OCI-LY7 (cell line): Measurements from ENCODE around the gene SASH1. TPM values are rescaled to one million over a fixed set of nuclear protein-coding genes. Genes with fewer than 3 reads are reported as not detected.

Experiments
- BruUV-seq: library from RNA; stranded (reverse); fragments of 400-500 nt; replicated peaks from 2 replicates; lab custom pipeline; 2021; lab: Mats Ljungman, UMichigan
- CTCF ChIA-PET: fragments of 300-600 bp; sonication (Branson Sonifier 250); formaldehyde crosslinking; loops from one replicate; lab custom pipeline; 2022; ENCODE audit warnings: antibody characterized with exemption; ENCODE audit not compliant: unreplicated experiment; lab: Charles Lee
- POLR2A ChIA-PET: fragments of 300-600 bp; sonication (Branson Sonifier 250); formaldehyde crosslinking; loops from one replicate; lab custom pipeline; 2022; ENCODE audit warnings: antibody characterized with exemption; lab: Charles Lee
- DNase-seq: peaks from one replicate; pipeline ENCODE4 v3.0.0-alpha.2; 2015; ENCODE audit warnings: low spot score
- H2AFZ ChIP-seq: fragments of 200-600 bp; sonication (generic), shearing (Covaris generic); 2 replicates; pipeline ENCODE4 v1.6.1; 2014; ENCODE audit warnings: mild to moderate bottlenecking, antibody characterized with exemption, low read length, moderate library complexity
- H3K27ac ChIP-seq: fragments of 200-600 bp; sonication (generic); 2 replicates; pipeline ENCODE4 v1.5.1; 2014; ENCODE audit warnings: mixed run types, low read depth, mild to moderate bottlenecking, moderate library complexity, low read length, inconsistent platforms; ENCODE audit not compliant: poor library complexity, severe bottlenecking
- H3K36me3 ChIP-seq: fragments of 200-600 bp; sonication (generic); 2 replicates; pipeline ENCODE4 v1.6.1; 2014; ENCODE audit warnings: mild to moderate bottlenecking, antibody characterized with exemption, low read length, moderate library complexity, mixed read lengths; ENCODE audit not compliant: insufficient read depth
- H3K4me1 ChIP-seq: fragments of 200-600 bp; sonication (generic); 2 replicates; pipeline ENCODE4 v1.5.1; 2014; ENCODE audit warnings: mild to moderate bottlenecking, low read length; ENCODE audit not compliant: insufficient read depth, poor library complexity, severe bottlenecking
- H3K4me2 ChIP-seq: fragments of 200-600 bp; sonication (generic); 2 replicates; pipeline ENCODE4 v1.6.1; 2014; ENCODE audit warnings: mild to moderate bottlenecking, low read length
- H3K4me3 ChIP-seq: fragments of 200-600 bp; sonication (generic); 2 replicates; pipeline ENCODE4 v1.5.1; 2014; ENCODE audit warnings: mild to moderate bottlenecking, low read depth, low read length; ENCODE audit not compliant: poor library complexity, severe bottlenecking
- H3K79me2 ChIP-seq: fragments of 200-600 bp; sonication (generic); 2 replicates; pipeline ENCODE4 v1.6.1; 2016; ENCODE audit warnings: low read depth, mild to moderate bottlenecking, low read length, moderate library complexity, mixed read lengths; ENCODE audit not compliant: insufficient read depth
- H3K9me2 ChIP-seq: fragments of 200-600 bp; sonication (generic); 2 replicates; pipeline ENCODE4 v1.6.1; 2016; ENCODE audit warnings: mild to moderate bottlenecking, low read length, mixed read lengths; ENCODE audit not compliant: insufficient read depth
- H3K9me3 ChIP-seq: fragments of 200-600 bp; sonication (generic); 2 replicates; pipeline ENCODE4 v1.6.1; 2014; ENCODE audit warnings: mild to moderate bottlenecking, mixed run types, low read length, mixed read lengths
- H4K20me1 ChIP-seq: fragments of 200-600 bp; sonication (generic); 2 replicates; pipeline ENCODE4 v1.6.1; 2014; ENCODE audit warnings: mild to moderate bottlenecking, antibody characterized with exemption, low read length, moderate library complexity, mixed read lengths; ENCODE audit not compliant: insufficient read depth
- EZH2phosphoT487 ChIP-seq: fragments of 200-600 bp; sonication (generic); IDR thresholded peaks from 2 replicates; pipeline ENCODE4 v1.6.1; 2018; ENCODE audit warnings: low read depth, borderline replicate concordance, mild to moderate bottlenecking, mixed run types, antibody characterized with exemption, low read length, moderate library complexity, mixed read lengths
- intact Hi-C: fragments of 100-400 bp; cut with micrococcal nuclease; formaldehyde crosslinking; loops from one replicate; pipeline ENCODE4 v1.10.0; 2022; ENCODE audit not compliant: unreplicated experiment
- total RNA-seq, 2 experiments: library from RNA; depleted of rRNA in 1 of 2; stranded (reverse); fragments of >200 nt in 1 of 2; shearing (Covaris generic) in 1 of 2; gene quantifications; 2 replicates each; pipeline ENCODE4 v1.2.3, GENCODE V29; 2014 to 2022
- TF ChIP-seq, protein P1 (sequence below): fragments of 200-600 bp; sonication (generic); conservative IDR thresholded peaks from 2 replicates; pipeline ENCODE4 v1.5.1; 2014; ENCODE audit warnings: mild to moderate bottlenecking, antibody characterized with exemption, low read length, moderate library complexity, mixed read lengths

The SASH1 gene
- total RNA-seq, 2 experiments from 2014 or later, result not detected

DNA sequence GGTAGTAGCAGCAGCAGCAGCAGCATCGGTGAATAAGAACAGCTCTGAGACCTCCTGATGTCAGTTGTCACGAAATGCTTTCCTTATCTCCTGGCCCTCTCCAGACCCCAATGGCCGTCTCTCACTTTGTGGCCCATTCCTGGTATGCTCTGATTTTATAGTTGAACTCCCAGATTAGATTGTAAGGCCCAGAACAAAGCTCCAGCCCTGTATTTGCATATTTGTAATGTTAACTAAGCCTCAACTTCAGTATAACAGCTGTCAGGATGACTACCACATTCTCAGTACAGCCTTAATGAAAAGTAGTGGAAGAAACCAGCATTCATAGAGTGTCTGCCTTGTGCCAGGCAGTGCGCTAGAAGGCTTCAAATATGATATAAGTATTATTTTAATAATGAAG lies 180.9 kb downstream of the SASH1 start:
- Histone ChIP-seq H3K36me3 (no peaks in the 10 kb centered on the region), H3K4me1 (peaks cover 30% of the 10 kb centered on the region), H3K4me3 (no peak overlapping the region), H3K4me2 (no peak overlapping the region), H4K20me1 (no peaks in the 10 kb centered on the region), H3K27ac (no peak overlapping the region), H3K9me2 (no peaks in the 10 kb centered on the region), H2AFZ (no peak overlapping the region), H3K79me2 (no peaks in the 10 kb centered on the region), H3K9me3 (no peaks in the 10 kb centered on the region)
- TF ChIP-seq EZH2phosphoT487, result no peak
- TF ChIP-seq, protein P1, sequence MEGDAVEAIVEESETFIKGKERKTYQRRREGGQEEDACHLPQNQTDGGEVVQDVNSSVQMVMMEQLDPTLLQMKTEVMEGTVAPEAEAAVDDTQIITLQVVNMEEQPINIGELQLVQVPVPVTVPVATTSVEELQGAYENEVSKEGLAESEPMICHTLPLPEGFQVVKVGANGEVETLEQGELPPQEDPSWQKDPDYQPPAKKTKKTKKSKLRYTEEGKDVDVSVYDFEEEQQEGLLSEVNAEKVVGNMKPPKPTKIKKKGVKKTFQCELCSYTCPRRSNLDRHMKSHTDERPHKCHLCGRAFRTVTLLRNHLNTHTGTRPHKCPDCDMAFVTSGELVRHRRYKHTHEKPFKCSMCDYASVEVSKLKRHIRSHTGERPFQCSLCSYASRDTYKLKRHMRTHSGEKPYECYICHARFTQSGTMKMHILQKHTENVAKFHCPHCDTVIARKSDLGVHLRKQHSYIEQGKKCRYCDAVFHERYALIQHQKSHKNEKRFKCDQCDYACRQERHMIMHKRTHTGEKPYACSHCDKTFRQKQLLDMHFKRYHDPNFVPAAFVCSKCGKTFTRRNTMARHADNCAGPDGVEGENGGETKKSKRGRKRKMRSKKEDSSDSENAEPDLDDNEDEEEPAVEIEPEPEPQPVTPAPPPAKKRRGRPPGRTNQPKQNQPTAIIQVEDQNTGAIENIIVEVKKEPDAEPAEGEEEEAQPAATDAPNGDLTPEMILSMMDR, result no peak
- intact Hi-C loops, result loop anchor here (5.0 kb wide), 1 partner anchor 1321 kb away; the partner anchor contains the start of gene STXBP5
- POLR2A ChIA-PET, result interaction anchor here (0.6 to 2.3 kb wide), 4 partner anchors 11 to 432 kb away, joined by 3 to 4 read pairs (median 3); no protein-coding TSS in a partner anchor
- BruUV-seq, result no TSS peak
- DNase-seq, result no peak
- CTCF ChIA-PET, result no interaction called here

DNA sequence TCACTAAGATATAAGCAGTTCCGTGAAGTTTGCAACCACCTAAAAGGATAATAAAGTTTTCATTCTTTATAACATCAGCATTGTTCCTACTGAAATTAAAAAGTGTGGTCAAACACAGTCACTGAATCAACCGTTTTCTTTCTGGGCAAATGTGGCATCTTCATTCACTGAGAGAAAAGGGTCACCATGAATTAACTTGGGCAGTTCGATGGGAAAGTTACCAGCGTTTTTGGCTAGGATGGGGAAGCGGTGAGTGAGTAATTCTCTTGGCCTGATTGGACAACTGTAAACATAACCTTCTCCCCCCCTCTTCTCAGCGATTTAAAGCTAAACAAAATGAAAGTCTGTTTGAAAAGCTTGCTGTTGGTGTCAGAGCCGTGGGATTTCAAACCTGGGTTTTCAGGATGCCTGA lies 181.8 kb downstream of the SASH1 start:
- H3K4me2 ChIP-seq, result no peak overlapping the region
- no peaks in the 10 kb centered on the region for H3K9me2 ChIP-seq
- no peak for TF ChIP-seq EZH2phosphoT487
- TF ChIP-seq, protein P1, result no peak
- no TSS peak for BruUV-seq
- intact Hi-C loops, result loop anchor here (5.0 kb wide), 1 partner anchor 1322 kb away; the partner anchor contains the start of gene STXBP5
- no peak overlapping the region for H3K27ac ChIP-seq
- H2AFZ ChIP-seq, result peak overlapping the region; percentile 29
- no peaks in the 10 kb centered on the region for H3K9me3 ChIP-seq
- POLR2A ChIA-PET, result interaction anchor here (0.6 to 2.3 kb wide), 3 partner anchors 10 to 29 kb away, joined by 3 to 4 read pairs (median 3); no protein-coding TSS in a partner anchor
- H3K36me3 ChIP-seq, result no peaks in the 10 kb centered on the region
- H3K79me2 ChIP-seq, result no peaks in the 10 kb centered on the region
- DNase-seq, result no peak
- H4K20me1 ChIP-seq, result no peaks in the 10 kb centered on the region
- no peak overlapping the region for H3K4me3 ChIP-seq
- peaks cover 26% of the 10 kb centered on the region for H3K4me1 ChIP-seq
- CTCF ChIA-PET, result no interaction called here

DNA sequence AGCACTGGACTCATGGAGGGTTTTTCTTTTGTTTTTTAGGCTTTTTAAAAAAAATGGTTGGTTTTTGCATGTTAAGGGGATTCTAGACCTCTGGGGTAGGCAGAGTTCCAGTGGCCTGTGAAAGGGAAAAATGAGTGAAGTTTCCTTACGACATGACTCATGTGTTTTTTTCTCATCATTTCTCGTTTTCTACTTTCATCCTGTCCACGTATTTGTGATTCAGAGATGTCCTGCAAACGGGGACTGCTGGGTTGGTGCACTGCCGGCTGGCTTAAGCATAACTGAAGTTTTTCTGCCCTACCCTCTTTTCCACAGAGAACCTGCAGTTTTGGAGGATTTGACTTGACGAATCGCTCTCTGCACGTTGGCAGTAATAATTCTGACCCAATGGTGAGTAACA lies 182.3 kb downstream of the SASH1 start:
- CTCF ChIA-PET, result no interaction called here
- no peaks in the 10 kb centered on the region for H4K20me1 ChIP-seq
- no peak overlapping the region for H3K4me3 ChIP-seq
- BruUV-seq, result no TSS peak
- peak overlapping the region; percentile 29; the same call in 1 of the 2 replicates for H2AFZ ChIP-seq
- H3K36me3 ChIP-seq, result no peaks in the 10 kb centered on the region
- TF ChIP-seq, protein P1, result no peak
- no peak for TF ChIP-seq EZH2phosphoT487
- no peak overlapping the region for H3K27ac ChIP-seq
- no peaks in the 10 kb centered on the region for H3K9me2 ChIP-seq
- no peak overlapping the region for H3K4me2 ChIP-seq
- POLR2A ChIA-PET, result interaction anchor here (2.3 kb wide), 1 partner anchor 10 kb away, joined by 4 read pairs; no protein-coding TSS in a partner anchor
- no peaks in the 10 kb centered on the region for H3K9me3 ChIP-seq
- H3K79me2 ChIP-seq, result no peaks in the 10 kb centered on the region
- peaks cover 21% of the 10 kb centered on the region for H3K4me1 ChIP-seq
- DNase-seq, result no peak
- intact Hi-C loops, result loop anchor here (5.0 kb wide), 1 partner anchor 1323 kb away; the partner anchor contains the start of gene STXBP5
